ENCODE measurements around the gene HS6ST2.
A peak's percentile ranks its signal among the peaks of the same experiment; 100 is the strongest.

The HS6ST2 gene

DNA sequence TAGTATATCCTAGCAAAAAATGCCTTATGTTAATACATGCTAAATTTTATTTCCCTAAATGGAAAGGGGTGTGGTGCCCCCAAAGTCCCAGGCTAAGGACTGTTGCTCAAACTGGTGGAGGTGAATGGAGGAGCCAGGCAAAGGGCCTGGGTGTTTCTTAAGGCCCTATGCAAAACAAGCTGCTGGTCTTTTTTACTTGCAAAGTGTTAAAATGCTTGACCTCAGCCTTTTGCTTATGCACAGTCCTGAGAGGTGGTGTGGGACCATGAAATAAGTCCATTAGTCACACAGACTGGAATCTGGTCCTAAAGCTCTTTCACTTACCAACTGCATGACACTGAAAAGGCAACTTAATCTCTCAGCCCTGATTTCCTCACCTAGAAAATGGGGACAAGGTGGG is 246.1 kb downstream of the HS6ST2 start:
- Histone ChIP-seq H4K20me1 (ENCODE audit: insufficient read depth, low read length) (no peaks in the 10 kb centered on the region), H3K4me3 (ENCODE audit: low read depth in 1 of 2, low read length in 2 of 2) (no peak overlapping the region), H3K27ac (ENCODE audit: low read length) (no peak overlapping the region), H3K79me2 (ENCODE audit: insufficient read depth, low read length) (no peaks in the 10 kb centered on the region), H3K4me2 (ENCODE audit: insufficient read depth, low read length) (no peak overlapping the region), H3K4me1 (ENCODE audit: insufficient read depth, low read length) (peaks cover 7% of the 10 kb centered on the region; the same call in 1 of the 2 replicates), H3K9ac (ENCODE audit: low read depth, low read length) (no peak overlapping the region), H3K27me3 (ENCODE audit: insufficient read depth, low read length, poor library complexity) (no peaks in the 10 kb centered on the region), H2AFZ (ENCODE audit: low read depth, low read length) (no peak overlapping the region), H3K36me3 (ENCODE audit: insufficient read depth, low read length) (no peaks in the 10 kb centered on the region), H3K9me3 (ENCODE audit: insufficient read depth, low read length, severe bottlenecking) (no peaks in the 10 kb centered on the region)
- ATAC-seq (ENCODE audit: insufficient read depth, low read depth) (no peak), DNase-seq (no peak)
- TF ChIP-seq, protein P1, sequence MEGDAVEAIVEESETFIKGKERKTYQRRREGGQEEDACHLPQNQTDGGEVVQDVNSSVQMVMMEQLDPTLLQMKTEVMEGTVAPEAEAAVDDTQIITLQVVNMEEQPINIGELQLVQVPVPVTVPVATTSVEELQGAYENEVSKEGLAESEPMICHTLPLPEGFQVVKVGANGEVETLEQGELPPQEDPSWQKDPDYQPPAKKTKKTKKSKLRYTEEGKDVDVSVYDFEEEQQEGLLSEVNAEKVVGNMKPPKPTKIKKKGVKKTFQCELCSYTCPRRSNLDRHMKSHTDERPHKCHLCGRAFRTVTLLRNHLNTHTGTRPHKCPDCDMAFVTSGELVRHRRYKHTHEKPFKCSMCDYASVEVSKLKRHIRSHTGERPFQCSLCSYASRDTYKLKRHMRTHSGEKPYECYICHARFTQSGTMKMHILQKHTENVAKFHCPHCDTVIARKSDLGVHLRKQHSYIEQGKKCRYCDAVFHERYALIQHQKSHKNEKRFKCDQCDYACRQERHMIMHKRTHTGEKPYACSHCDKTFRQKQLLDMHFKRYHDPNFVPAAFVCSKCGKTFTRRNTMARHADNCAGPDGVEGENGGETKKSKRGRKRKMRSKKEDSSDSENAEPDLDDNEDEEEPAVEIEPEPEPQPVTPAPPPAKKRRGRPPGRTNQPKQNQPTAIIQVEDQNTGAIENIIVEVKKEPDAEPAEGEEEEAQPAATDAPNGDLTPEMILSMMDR (IDR thresholded peaks at IDR 0.05; ENCODE audit: borderline replicate concordance, extremely low read depth, low read length, poor library complexity, severe bottlenecking), result no peak
- TF ChIP-seq EZH2 (IDR thresholded peaks at IDR 0.05; ENCODE audit: borderline replicate concordance, low read depth, low read length, severe bottlenecking), result no peak

DNA sequence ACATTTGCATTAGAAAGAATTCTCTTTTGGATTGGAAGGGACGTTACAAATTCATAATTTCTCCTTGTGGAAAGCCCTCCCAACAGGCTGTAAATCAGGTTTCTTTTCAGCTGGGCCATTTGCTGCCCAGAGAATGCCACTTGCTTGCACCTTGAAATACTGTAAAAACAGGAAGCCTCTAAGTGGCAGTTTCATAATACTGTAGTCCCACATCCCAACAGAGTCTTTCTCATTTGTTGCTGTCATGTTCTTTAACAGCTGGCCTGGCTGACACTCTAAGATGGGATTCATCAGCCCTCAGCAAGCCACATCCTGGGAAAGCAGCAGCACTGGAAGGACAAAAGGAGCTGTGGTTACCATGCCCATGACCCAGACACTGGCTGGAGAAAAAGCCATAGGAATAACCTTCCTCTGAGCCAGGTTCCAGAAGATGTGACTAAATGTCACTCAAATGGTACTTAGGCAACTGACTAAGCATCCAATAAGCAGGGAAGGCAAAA is 247.7 kb downstream of the HS6ST2 start:
- Histone ChIP-seq H2AFZ (ENCODE audit: low read depth, low read length) (no peak overlapping the region), H3K79me2 (ENCODE audit: insufficient read depth, low read length) (no peaks in the 10 kb centered on the region), H3K4me2 (ENCODE audit: insufficient read depth, low read length) (no peak overlapping the region)

DNA sequence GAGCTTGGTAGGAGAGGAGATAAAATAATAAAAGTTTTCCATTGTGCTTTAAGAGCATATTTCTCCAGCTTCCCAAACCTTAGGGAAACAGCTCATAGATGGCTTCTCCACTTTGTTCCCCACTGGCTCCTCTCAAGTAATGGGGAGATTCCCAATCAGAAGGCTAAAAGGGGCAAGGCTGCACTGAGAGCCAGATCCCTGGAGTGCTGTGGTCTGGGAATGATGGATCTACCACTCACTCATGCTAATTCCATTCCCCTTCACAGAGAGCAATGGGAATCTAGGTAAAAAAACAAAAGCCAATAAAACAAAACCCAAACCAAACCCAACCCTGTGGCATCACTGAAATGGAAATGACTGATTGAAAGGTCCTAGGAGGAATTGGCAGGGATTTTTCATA is 249.9 kb downstream of the HS6ST2 start:
- H3K4me1 ChIP-seq (ENCODE audit: insufficient read depth, low read length), result peaks cover 7% of the 10 kb centered on the region; the same call in 1 of the 2 replicates
- ATAC-seq (ENCODE audit: insufficient read depth, low read depth), result no peak
- no peaks in the 10 kb centered on the region for H4K20me1 ChIP-seq (ENCODE audit: insufficient read depth, low read length)
- no peak overlapping the region for H3K27ac ChIP-seq (ENCODE audit: low read length)
- no peak overlapping the region for H2AFZ ChIP-seq (ENCODE audit: low read depth, low read length)
- DNase-seq, result no peak
- no peak overlapping the region for H3K4me2 ChIP-seq (ENCODE audit: insufficient read depth, low read length)
- no peaks in the 10 kb centered on the region for H3K9me3 ChIP-seq (ENCODE audit: insufficient read depth, low read length, severe bottlenecking)
- no peak overlapping the region for H3K9ac ChIP-seq (ENCODE audit: low read depth, low read length)
- no peak overlapping the region for H3K4me3 ChIP-seq (ENCODE audit: low read depth in 1 of 2, low read length in 2 of 2)
- no peaks in the 10 kb centered on the region for H3K27me3 ChIP-seq (ENCODE audit: insufficient read depth, low read length, poor library complexity)
- TF ChIP-seq, protein P1 (IDR thresholded peaks at IDR 0.05; ENCODE audit: borderline replicate concordance, extremely low read depth, low read length, poor library complexity, severe bottlenecking), result no peak
- TF ChIP-seq EZH2 (IDR thresholded peaks at IDR 0.05; ENCODE audit: borderline replicate concordance, low read depth, low read length, severe bottlenecking), result no peak
- H3K79me2 ChIP-seq (ENCODE audit: insufficient read depth, low read length), result no peaks in the 10 kb centered on the region
- no peaks in the 10 kb centered on the region for H3K36me3 ChIP-seq (ENCODE audit: insufficient read depth, low read length)

More for the DNA sequence above, 247.7 kb downstream of the HS6ST2 start:
- Histone ChIP-seq H4K20me1 (ENCODE audit: insufficient read depth, low read length) (no peaks in the 10 kb centered on the region), H3K27me3 (ENCODE audit: insufficient read depth, low read length, poor library complexity) (no peaks in the 10 kb centered on the region), H3K4me1 (ENCODE audit: insufficient read depth, low read length) (peaks cover 7% of the 10 kb centered on the region; the same call in 1 of the 2 replicates), H3K4me3 (ENCODE audit: low read depth in 1 of 2, low read length in 2 of 2) (no peak overlapping the region), H3K9ac (ENCODE audit: low read depth, low read length) (no peak overlapping the region), H3K27ac (ENCODE audit: low read length) (no peak overlapping the region), H3K36me3 (ENCODE audit: insufficient read depth, low read length) (no peaks in the 10 kb centered on the region), H3K9me3 (ENCODE audit: insufficient read depth, low read length, severe bottlenecking) (no peaks in the 10 kb centered on the region)
- peak; percentile 35; the same call in 1 of the 3 replicates for ATAC-seq (ENCODE audit: insufficient read depth, low read depth)
- no peak for TF ChIP-seq EZH2 (IDR thresholded peaks at IDR 0.05; ENCODE audit: borderline replicate concordance, low read depth, low read length, severe bottlenecking)
- TF ChIP-seq, protein P1 (IDR thresholded peaks at IDR 0.05; ENCODE audit: borderline replicate concordance, extremely low read depth, low read length, poor library complexity, severe bottlenecking), result no peak
- DNase-seq, result no peak
